Stimulated activated CD4-positive, alpha-beta T cell treated with anti-CD3 and anti-CD28 coated beads, TNF-alpha, amount 100 ng/mL, for 48 hours (primary cell): ENCODE measurements around the gene THSD4.

ENCODE experiments used
- DNase-seq, 3 donors: peaks; one replicate each; pipeline ENCODE4 v3.0.0-alpha.2; 2020; ENCODE audit warnings: low read depth in 3 of 3

THSD4 gene

GRCh38 chr15:71114887-71115566, at the start of gene THSD4:
Gene THSD4 (plus strand): TSS chr15:71115471.
- peak; percentile 39 to 48 (median 43) for DNase-seq

- DNase-seq: no peak
Measured at GRCh38 chr15:71066983-71067382, 48.3 kb upstream of the THSD4 start.

GRCh38 chr15:71069693-71070092, 45.6 kb upstream of the THSD4 start:
- no peak for DNase-seq

- DNase-seq: no peak
Measured at GRCh38 chr15:71071529-71071928, 43.7 kb upstream of the THSD4 start.

- DNase-seq: no peak
Measured at GRCh38 chr15:71072423-71072822, 42.8 kb upstream of the THSD4 start.

GRCh38 chr15:71078506-71079207, 36.6 kb upstream of the THSD4 start:
- no peak for DNase-seq

GRCh38 chr15:71079208-71080044, 35.8 kb upstream of the THSD4 start:
- DNase-seq: no peak

- DNase-seq: no peak
Measured at GRCh38 chr15:71080166-71080565, 35.1 kb upstream of the THSD4 start.

GRCh38 chr15:71080705-71081104, 34.6 kb upstream of the THSD4 start:
- no peak for DNase-seq

GRCh38 chr15:71082803-71083202, 32.5 kb upstream of the THSD4 start:
- DNase-seq: no peak

GRCh38 chr15:71083349-71083748, 31.9 kb upstream of the THSD4 start:
- no peak for DNase-seq

- no peak for DNase-seq
Measured at GRCh38 chr15:71084264-71084663, 31.0 kb upstream of the THSD4 start.

- DNase-seq: no peak
Measured at GRCh38 chr15:71085809-71086208, 29.5 kb upstream of the THSD4 start.

GRCh38 chr15:71088155-71088554, 27.1 kb upstream of the THSD4 start:
- DNase-seq: no peak

- DNase-seq: no peak
Measured at GRCh38 chr15:71088683-71089082, 26.6 kb upstream of the THSD4 start.

GRCh38 chr15:71089801-71090200, 25.5 kb upstream of the THSD4 start:
- no peak for DNase-seq

GRCh38 chr15:71091601-71092000, 23.7 kb upstream of the THSD4 start:
- no peak for DNase-seq

- DNase-seq: no peak
Measured at GRCh38 chr15:71092056-71092600, 23.1 kb upstream of the THSD4 start.

- no peak for DNase-seq
Measured at GRCh38 chr15:71093054-71094024, 21.9 kb upstream of the THSD4 start.

GRCh38 chr15:71094137-71094536, 21.1 kb upstream of the THSD4 start:
- DNase-seq: no peak

GRCh38 chr15:71096676-71097075, 18.6 kb upstream of the THSD4 start:
- no peak for DNase-seq
